Mucosa of gallbladder (tissue), 1 donor: ENCODE measurements around the gene USP4. TPM values are rescaled to one million over a fixed set of nuclear protein-coding genes. Genes with fewer than 3 reads are reported as not detected.
A peak's percentile ranks its signal among the peaks of the same experiment; 100 is the strongest.

Experiments
- DNase-seq: peaks from one replicate; pipeline ENCODE4 v3.0.0-alpha.2; 2020; ENCODE audit warnings: low spot score
- total RNA-seq: library from RNA; stranded (reverse); gene quantifications from one replicate; pipeline ENCODE4 v1.2.1, GENCODE V29; 2021
- donor health status: DM: no; HTN: no; CAD: no.

Gene USP4
- total RNA-seq, 1 donor from 2014 or later, result 60.5 TPM

DNA sequence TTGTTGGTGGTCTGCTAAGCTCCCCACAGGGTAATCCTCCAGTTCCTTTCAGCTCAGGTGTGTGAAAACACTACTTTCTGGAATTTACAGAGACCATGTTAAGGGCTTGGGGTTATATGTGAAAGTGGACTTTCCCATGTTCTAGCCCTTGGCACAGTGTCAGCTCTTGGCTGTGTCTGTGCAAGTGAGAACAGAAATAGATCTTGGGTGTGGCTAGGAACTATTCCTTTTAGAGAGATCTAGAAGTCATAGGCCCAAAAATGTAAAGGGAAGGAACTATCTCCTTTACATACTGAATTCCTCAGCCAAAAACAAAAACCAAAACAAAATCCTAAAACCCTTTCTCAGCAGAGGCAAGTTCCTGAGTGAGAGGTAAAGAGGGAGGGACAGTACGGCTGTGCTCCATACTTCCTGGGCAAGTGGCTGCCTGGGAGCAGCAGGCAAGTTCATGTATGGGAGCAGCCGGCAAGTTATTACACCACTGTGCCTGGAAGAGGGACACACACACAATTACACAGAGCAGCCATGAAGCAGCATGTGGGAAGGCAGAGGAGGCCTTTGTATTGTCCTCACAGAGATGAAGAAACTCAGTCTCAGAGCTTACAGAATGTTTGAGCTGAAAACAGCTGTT is 43.0 kb downstream of the USP4 start:
- no peak for DNase-seq

DNA sequence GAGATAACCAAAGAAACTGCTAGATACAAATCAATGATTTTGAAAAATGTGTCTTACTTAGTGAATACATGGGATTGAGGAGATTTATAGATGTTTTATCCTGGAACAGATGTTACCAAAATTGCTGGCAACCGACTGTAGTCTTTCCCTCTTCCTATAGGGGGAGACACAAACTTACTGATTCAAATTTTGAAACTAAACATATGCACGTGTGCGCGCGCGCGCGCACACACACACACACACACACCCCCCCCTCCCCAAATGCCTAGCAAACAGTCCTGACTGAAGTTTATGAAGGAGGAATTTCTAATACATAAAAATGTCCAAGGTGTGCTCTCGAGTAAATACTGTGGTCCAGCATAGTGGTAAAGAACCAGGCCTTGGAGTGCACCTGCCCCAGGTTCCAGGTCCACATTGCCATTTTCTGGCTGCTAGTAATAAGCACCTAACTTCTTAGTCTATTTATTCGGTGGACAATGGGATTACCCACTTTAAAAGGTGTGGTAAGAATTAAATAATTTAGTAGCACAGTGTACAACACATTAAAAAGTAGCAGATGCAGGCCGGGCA is 44.3 kb downstream of the USP4 start:
- no peak for DNase-seq

DNA sequence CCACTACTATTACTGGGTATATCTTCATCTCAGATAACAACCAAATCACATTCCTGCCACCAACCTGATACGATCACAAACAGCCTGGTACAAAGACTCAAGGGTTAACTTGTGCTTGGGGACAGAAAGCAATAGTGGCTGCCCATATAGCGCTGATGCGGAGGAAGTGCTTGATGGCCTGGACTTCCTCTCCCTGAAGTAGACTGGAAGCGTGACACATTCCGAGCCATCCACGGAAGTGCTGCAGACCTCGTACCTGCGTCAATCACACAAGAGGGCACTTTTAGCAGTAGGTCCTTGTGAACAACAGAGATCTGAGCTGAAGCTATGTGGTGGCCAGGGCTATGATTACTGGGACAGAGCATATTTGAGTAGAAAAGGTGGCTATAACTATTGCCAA is 45.5 kb downstream of the USP4 start:
- no peak for DNase-seq

DNA sequence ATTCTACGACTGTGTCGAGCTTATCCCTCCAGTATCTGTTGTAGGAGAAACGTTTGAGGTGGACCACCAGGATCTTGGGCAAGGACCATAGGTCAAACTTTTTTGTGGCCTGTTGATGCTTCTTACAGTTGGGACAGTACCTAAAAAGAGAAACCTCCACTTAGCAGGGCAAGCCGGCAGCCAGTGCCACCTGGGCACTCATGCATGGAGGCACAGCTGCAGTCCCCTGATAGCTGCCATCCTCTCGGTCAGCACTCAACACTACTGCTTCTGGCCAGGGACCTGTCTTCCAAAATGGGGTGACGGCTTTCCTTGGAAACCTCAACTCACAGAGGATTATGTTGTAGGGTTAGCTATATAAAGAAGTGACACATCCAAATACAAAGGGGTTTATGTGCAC is 55.9 kb downstream of the USP4 start:
- no peak for DNase-seq

DNA sequence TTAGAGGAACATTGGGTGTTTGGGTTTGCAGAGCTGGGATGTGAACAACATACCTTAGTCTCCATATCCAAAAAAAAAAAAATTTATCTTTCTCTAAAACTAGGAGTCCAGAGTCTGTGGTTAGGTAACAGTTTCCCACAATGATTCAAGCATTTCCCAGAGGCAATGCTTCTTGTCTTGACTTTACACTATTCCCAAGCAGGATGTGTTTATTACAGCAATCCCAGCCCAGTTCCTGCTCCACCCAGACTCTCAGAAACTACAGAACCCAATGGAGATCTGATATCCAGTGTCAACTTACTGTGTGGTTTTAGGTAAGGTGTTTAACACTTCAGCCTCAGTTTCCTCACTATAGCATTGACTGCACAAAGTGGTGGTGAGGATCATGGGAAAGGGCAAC is 60.5 kb downstream of the USP4 start:
- no peak for DNase-seq

DNA sequence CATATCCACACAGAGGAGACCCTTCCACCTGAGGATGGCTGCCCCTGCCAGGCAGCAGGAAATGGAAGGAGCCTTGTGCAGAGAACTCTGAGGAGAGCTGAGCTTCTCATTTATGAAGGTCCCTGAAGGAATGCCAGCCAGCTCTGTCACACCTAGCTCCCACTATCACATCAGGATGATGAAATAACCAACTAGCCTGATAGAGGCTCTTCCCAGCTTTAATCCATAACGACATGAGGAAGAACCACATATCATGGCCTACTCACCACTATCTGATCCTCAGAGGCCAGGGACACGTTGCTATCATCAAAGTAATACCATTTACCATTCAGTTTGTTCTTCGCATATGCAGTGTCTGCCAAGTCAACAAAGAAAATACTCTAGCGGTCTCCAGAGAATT is 61.3 kb downstream of the USP4 start:
- DNase-seq, result no peak

DNA sequence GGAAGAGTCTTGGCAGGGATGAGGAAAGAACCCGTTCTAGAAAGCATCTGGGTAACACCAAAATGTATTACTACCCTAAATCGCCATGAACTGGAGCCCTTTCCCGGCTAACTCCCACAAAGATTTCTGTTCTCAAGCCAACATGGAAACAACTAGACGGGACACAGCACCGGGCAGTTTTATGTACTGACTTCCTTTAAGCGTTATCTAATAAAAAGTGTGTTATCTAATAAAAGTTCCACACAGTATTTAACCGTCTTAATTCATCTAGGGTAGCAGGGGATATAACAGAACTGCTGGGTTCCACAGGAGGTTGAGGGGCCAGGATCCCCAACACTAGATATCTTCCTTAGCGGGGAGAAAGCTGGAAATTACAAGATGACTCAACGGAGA is 62.5 kb downstream of the USP4 start:
- DNase-seq, result no peak

DNA sequence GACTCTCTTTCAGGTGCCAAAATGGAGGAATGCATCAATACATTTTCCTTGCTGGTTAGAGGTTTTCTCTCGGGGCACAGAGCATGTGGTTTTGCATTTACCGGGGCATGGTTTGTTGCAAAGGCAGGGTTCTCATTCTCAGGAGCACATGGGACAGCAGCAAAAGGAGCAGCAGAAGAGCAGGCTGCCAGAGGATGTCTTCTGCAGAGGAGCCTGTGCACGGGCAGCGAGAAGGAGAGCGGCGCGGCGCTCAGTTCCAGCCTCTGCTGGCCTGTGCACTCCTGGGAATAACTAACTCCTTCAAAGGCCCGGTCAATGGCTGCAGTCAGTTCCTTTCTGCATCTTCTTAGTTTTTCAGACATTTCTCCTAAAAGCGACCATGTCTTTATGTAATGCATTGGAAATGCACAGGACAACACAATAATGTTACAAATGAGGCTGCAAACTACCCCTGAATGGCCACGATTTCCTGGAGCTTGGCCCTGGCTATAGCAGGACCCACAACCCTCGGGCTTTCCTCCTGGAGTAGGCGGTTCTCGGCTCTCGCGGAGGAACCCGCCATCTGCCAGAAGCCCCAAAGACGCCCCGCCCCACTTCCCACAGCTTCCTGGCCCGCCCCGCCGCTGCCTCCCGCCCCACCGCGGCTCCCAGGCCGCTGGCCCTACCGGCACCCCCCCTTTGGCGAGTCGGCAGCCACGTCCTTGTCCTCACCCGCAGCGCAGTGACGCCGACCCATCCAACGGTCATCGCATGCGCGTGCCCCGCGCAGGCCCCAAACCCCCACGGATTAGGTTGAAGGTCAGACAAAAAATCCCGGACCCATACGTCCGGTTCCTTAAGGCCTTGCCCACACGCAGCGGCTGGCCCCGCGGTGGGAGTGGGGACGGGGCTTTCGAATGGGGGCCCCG is 63.1 kb downstream of the USP4 start, which contains the start of gene C3orf62:
C3orf62 (minus strand) TSS at position 758 of the 908 bp plus-strand sequence; CDS start at position 398, 360 bp downstream.
- peak; percentile 89 for DNase-seq

DNA sequence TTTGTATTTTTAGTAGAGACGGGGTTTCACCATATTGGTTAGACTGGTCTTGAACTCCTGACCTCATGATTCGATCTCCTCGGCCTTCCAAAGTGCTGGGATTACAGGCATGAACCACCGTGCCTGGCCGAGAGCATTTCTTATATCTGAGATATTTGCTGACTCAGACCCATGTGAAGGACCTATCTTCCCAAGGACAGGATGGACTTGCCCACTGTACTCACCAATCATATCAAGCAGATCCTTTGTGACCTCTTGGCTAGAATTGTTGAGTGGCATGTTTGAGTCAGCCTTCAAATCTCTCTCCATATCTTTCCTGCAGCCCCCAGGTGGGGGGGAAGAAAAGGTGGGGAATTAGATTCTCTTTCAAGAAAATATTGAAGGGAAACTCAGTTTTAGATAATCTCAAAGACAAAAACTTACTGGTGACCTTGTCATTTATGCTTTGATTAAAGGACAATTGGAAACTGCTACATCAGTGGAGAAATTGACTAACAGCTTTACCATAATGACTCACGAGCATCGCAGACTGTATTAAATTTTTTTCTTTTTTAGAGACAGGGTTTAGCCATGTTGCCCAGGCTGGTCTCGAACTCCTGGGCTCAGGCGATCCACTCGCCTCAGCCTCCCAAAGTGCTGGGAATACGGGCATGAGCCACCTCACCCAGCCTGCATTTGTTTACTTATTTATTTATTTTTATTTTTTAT is 65.9 kb downstream of the USP4 start:
- no peak for DNase-seq

DNA sequence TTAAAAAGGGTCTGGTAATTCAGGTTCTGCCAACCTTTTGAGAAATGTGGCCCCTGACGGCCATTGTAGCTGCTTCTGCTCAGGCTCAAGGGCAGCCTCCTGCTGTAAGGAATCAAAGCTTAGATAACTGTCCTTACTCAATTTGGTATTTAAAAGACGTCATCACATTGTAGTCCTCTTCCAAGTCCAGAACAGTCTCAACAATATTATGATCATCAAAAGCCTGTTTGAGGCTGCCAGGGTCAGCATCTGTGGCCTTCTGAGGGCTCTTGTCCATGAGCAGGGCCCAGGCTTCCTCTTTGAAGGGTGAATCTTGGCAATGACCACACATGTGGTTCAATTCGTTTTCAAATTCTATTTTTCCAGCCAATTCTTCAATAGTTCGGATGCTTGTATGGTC is 68.8 kb downstream of the USP4 start:
- no peak for DNase-seq

DNA sequence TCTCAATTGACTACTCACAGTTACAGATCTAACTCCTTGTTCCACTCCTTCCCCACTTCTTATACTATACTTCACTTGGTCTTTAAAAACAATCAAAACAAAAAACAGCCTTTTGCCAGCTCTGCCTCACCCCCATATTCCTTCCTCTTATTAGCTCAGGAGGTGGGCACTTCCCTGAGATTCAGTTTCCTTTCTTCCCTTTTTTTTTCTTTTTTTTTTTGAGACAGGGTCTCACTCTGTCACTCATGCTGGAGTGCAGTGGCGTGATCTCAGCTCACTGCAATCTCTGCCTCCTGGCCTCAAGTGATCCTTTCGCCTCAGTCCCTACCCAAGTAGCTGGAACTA is 69.7 kb downstream of the USP4 start:
- DNase-seq, result no peak

DNA sequence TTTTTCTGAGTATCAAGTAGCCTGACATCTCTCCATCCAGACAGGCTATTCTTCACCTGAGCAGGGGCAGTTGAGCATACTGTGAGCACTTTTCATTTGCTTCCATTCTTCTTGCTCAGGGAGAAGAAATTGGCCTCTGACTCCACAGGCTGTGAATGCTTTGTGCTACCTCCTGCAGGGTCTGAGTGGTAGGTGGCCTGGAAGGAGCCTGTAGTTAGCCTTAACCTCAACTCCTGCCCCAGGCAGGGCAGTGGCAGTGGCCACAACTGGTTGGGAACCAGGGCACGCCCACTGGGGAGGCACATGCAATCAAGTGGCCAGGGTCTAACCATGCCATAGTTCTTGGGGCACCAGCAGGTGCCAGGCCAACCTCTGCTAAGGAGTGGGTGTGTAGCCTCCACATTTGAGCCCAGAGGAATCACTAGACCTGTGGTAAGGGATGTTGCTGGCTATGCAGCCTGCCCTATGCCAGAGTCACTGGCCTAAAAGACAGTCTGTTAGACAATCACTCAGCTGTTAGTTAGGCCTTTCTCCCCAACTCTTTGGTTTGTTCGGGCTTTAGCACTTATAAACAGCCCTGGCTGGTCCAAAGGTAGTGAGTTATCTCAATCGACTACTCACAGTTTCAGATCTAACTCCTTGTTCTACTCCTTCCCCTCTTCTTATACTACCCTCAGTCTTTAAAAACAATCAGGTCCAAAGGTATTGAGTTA is 70.3 kb downstream of the USP4 start:
- DNase-seq, result no peak

DNA sequence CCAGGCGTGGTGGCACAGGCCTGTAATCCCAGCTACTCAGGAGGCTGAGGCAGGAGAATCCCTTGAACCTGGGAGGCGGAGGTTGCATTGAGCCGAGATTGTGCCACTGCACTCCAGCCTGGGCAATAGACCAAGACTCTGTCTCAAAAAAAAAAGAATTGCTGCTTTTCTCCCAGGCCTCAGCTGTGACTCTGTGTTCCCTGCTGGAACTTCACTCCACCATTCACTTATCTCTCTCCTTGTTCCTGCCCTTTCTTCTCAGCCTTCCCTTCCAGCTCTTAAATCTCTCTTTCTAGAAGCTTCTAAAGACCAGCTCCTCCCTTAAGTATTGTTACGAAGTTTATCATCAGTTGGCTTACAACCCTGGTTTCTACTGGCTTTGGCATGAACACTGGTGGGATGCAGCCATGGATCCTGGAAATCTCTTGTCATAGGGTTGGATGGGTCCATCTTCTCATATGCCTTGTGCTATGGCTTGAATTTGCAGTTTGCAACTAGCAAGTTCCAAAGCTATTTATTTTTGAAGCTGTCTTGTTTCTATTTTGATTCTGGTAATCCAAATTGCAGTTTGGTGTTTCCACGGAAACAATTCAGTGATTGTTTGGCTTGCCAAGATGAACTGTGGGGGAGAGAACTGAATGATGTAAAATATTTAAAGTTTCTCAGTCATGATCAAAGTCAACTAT is 73.3 kb downstream of the USP4 start:
- no peak for DNase-seq

DNA sequence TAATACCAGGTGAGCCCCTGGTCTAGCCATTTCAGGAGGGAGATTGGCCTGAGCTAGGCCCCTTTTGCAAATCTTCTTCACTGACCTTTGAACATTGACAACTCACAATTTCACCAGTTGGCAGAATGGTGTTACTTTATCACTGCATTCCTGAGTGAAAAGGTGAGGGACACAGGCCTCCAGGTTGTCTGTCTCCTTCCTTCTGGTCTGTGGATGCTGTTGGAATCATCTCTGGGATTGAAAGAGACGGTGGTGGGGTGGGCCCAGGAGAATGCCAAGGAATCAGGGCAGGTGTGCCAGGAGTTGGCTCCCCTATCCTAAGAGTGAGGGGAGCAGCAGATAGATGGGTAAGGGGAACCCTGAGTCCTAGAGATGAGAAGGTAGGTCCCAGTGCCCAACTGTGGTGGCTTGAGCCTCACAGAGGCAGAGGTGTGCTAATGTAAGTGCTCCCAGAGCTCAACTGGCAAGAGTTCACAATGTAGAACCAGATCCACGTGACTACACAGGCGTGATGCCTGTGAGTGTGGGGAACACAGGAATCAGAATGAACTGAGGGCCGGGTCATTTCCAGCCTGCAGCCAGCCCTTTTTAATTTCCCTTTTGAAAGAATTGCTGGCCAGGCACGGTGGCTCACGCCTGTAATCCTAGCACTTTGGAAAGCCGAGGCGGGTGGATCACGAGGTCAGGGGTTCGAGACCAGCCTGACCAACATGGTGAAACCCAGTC is 74.0 kb downstream of the USP4 start:
- DNase-seq, result no peak

DNA sequence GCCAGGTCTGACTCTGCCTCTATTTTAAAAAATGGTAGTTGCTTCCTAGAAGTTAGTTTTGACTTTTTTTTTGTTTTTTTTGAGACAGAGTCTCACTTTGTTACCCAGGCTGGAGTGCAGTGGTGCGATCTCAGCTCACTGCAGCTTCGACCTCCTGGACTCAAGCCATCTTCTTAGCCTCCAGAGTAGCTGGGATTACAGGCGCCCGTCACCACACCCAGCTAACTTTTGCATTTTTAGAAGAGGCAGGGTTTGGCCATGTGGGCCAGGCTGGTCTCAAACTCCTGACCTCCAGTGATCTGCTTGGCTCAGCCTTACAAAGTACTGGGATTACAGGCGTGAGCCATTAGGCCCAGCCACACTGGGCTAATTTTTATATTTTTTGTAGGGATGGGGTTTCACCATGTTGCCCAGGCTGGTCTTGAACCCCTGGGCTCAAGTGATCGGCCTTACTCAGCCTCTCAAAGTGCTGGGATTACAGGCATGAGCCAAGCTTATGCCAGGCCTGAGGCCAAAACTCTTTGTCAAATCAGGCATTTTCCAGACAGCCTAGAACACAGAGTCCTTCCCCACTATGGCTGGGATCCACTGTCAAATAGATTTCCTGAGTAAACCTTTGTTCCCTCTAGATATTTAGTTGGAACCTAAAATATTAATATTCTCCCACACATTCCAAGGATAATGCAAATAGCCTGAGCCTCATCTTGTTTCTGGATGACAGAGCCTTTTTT is 76.5 kb downstream of the USP4 start:
- DNase-seq, result no peak

DNA sequence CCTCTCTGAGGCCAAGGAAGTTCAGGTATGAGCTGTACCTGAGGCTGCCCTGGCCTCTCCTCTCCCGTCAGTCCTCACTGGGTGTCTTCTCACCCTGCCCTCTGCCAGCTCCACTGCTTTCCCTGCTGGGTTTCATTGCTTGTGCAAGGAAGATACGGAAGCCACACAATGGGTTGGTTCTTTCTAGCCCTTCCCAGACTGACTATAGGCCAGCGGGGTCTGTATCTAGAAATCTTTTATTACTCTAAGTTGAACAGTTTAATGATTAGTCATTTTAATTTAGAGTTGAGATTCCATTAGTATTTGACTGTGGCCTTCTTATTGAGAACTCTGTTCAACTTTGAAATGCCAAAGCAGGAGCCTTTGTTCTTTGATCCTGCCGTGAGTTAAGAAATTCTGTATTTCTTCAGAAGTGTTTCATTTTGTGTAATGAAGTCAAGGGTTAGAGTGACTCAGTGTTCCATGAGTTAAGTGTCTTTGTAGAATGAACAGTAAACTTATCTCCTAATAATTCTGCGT is 79.0 kb downstream of the USP4 start:
- DNase-seq, result no peak

DNA sequence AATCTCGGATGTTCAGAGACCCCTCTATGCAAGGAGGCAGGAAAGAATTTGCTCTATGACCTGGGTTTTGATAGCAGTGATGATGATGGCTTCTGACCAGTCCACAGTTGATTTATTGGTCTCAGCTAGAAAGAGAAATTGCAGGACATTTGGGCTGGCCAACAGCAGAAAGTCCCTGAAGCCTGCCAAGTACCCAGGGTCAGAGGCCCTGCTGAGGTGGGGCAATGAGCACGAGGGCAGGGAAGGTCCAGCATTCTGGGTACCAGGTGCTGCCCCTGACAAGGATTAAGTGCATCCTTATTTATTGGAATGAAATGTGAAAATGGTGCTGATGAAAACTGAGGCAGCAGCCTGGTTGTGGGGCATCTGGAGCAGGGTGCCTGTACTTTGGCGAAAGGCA is 82.7 kb downstream of the USP4 start:
- DNase-seq, result no peak

DNA sequence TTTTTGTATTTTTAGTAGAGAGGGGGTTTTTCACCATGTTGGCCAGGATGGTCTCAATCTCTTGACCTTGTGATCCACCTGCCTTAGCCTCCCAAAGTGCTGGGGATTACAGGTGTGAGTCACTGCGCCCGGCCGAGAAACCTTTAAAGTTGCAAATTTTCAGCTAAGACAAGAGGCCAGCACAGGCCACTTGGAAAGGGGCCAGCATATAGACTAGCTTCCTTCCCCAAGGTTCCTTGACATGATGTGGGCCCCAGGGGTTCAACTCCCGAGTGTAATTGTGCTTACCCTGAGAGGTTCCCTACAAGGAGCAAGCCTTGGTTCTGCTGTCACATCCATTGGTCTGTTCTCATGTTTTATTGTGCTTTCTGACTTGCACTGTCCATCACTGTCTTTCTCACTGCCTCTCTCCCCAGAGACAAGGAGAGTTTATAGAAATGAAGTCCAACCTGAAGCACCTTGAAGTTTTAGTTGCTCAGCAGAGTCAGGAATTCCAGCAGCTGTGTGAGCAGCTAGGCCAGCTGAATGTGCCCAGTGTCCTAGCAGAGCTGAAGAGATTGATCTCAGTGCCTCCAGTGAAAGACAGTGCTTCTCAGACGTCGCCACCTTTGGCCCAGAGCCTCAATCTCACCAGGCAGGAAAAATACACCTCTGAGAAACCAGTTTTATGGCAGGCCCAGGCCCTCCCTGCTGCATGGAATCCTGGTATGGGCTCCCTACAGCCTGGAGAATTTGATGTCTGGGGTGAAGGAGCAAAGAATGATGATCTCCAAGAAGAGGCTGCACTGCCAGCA is 83.9 kb downstream of the USP4 start:
- DNase-seq, result no peak

DNA sequence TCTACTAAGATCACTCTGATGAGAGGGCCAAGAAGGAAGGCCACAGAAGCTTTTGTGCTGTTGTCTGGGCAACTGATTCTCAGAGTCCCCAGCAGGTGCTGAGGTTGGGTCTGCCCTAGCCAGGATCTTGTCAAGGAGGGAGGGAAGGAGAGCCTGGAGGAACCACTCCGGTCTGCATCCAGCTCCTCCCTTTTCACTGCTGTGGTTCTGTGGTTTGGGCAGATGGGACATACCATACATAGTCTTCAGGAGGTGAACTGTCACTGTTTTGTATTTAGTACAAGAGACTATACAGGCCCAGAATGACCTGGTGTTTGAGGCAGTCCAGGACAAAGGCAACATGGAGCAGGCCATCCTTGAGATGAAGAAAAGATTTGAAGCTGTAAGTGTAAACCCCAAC is 84.7 kb downstream of the USP4 start:
- DNase-seq, result no peak
